HepG2 (cell line): ENCODE data around the gene IQSEC1. TPM values are rescaled to one million over a fixed set of nuclear protein-coding genes. Genes with fewer than 3 reads are reported as not detected.
A peak's percentile ranks its signal among the peaks of the same experiment; 100 is the strongest.

Experiments used
- ARID4A ChIP-seq: sonication (generic); formaldehyde crosslinking; IDR thresholded peaks from 2 replicates; pipeline ENCODE4 v1.5.0; 2020; ENCODE audit warnings: mild to moderate bottlenecking, missing genetic modification reagents, borderline replicate concordance
- CHCHD3 ChIP-seq: sonication (generic); formaldehyde crosslinking; IDR thresholded peaks from 2 replicates; pipeline ENCODE4 v1.8.0; 2022; ENCODE audit warnings: mild to moderate bottlenecking, missing genetic modification reagents, moderate library complexity
- FOSL1 ChIP-seq: sonication (generic); formaldehyde crosslinking; IDR thresholded peaks from 2 replicates; pipeline ENCODE4 v1.9.0; 2021; ENCODE audit warnings: missing genetic modification reagents, borderline replicate concordance
- FOXA3 ChIP-seq: IDR thresholded peaks from 2 replicates; pipeline ENCODE4 v1.6.1; 2016; ENCODE audit warnings: missing genetic modification reagents, missing compliant biosample characterization
- GLI4 ChIP-seq: sonication (generic); formaldehyde crosslinking; IDR thresholded peaks from 2 replicates; pipeline ENCODE4 v1.5.1; 2020; ENCODE audit warnings: missing genetic modification reagents, mild to moderate bottlenecking, moderate library complexity, borderline replicate concordance
- HHEX ChIP-seq: IDR thresholded peaks from 2 replicates; pipeline ENCODE4 v1.6.1; 2016; ENCODE audit warnings: control low read depth
- HOXD1 ChIP-seq: sonication (generic); formaldehyde crosslinking; IDR thresholded peaks from 2 replicates; pipeline ENCODE4 v1.5.0; 2020; ENCODE audit warnings: missing genetic modification reagents
- JUNB ChIP-seq: sonication (generic); formaldehyde crosslinking; IDR thresholded peaks from 2 replicates; pipeline ENCODE4 v1.8.0; 2022; ENCODE audit warnings: missing genetic modification reagents, mild to moderate bottlenecking, borderline replicate concordance
- KMT2A ChIP-seq: sonication (generic); formaldehyde crosslinking; IDR thresholded peaks from 2 replicates; pipeline ENCODE4 v1.4.0; 2020; ENCODE audit warnings: missing genetic modification reagents
- NAIF1 ChIP-seq: sonication (generic); formaldehyde crosslinking; IDR thresholded peaks from 2 replicates; pipeline ENCODE4 v1.5.0; 2020; ENCODE audit warnings: mild to moderate bottlenecking, missing genetic modification reagents, borderline replicate concordance
- NFRKB ChIP-seq: fragments of 450-650 bp; IDR thresholded peaks from 2 replicates; pipeline ENCODE4 v1.6.1; 2017
- RBM39 ChIP-seq: fragments of 200-400 bp; formaldehyde crosslinking; IDR thresholded peaks from one replicate; pipeline ENCODE4 v1.6.1; 2018; ENCODE audit warnings: antibody characterized with exemption, mild to moderate bottlenecking, low read depth, low read length; ENCODE audit not compliant: poor library complexity, severe bottlenecking
- ZEB1 ChIP-seq: IDR thresholded peaks from 2 replicates; pipeline ENCODE4 v1.6.1; 2012; ENCODE audit warnings: mild to moderate bottlenecking, low read depth, inconsistent platforms; ENCODE audit not compliant: insufficient replicate concordance
- ZFP90 ChIP-seq: sonication (generic); formaldehyde crosslinking; IDR thresholded peaks from 2 replicates; pipeline ENCODE4 v1.8.0; 2022; ENCODE audit warnings: missing genetic modification reagents, mild to moderate bottlenecking, inconsistent platforms, borderline replicate concordance
- ZNF253 ChIP-seq: sonication (generic); formaldehyde crosslinking; IDR thresholded peaks from 2 replicates; pipeline ENCODE4 v1.8.0; 2022; ENCODE audit warnings: mild to moderate bottlenecking, missing genetic modification reagents, borderline replicate concordance
- ZNF275 ChIP-seq: sonication (generic); formaldehyde crosslinking; IDR thresholded peaks from 2 replicates; pipeline ENCODE4 v1.8.0; 2022; ENCODE audit warnings: missing genetic modification reagents, mild to moderate bottlenecking, inconsistent platforms, borderline replicate concordance
- ZNF512B ChIP-seq: sonication (generic); formaldehyde crosslinking; IDR thresholded peaks from 2 replicates; pipeline ENCODE4 v1.5.1; 2020; ENCODE audit warnings: missing genetic modification reagents, mild to moderate bottlenecking, borderline replicate concordance
- ZNF639 ChIP-seq: conservative IDR thresholded peaks from 2 replicates; pipeline ENCODE4 v1.6.1; 2018; ENCODE audit warnings: missing genetic modification reagents
- ZNF652 ChIP-seq: IDR thresholded peaks from 2 replicates; pipeline ENCODE4 v1.6.1; 2016; ENCODE audit warnings: low read depth, borderline replicate concordance
- ZSCAN22 ChIP-seq: sonication (generic); formaldehyde crosslinking; IDR thresholded peaks from 2 replicates; pipeline ENCODE4 v1.4.0; 2020; ENCODE audit warnings: mild to moderate bottlenecking, missing genetic modification reagents
- polyA plus RNA-seq, 8 experiments: library from polyadenylated mRNA; depleted of rRNA in 3 of 8; stranded (reverse) in 7 of 8; unstranded in 1 of 8; fragments of >200 nt; fragmentation: Illumina TruSeq in 4 of 8; extraction: Trizol in 4 of 8; gene quantifications; 2 replicates each; pipeline versions ENCODE4 v1.2.1 to v1.2.3, GENCODE V29; 2011 to 2016; ENCODE audit warnings: low read depth in 4 of 8, missing spikeins in 1 of 8, mixed read lengths in 1 of 8; ENCODE audit not compliant: insufficient read depth in 1 of 8
- total RNA-seq, 5 experiments: library from RNA; depleted of rRNA; stranded (reverse); fragments of >200 nt; fragmentation: Illumina TruSeq; extraction: Trizol; gene quantifications; 2 replicates each; pipeline ENCODE4 v1.2.3, GENCODE V29; 2016; ENCODE audit warnings: low read depth in 1 of 5

Gene IQSEC1
- total and polyA plus RNA-seq, 2 of the 13 experiments (the other 11 are each of a cell fraction or from before 2014, with no cell fraction given), result 17.4 to 20.2 TPM

GRCh38 chr3:12994607-12995388, 78.4 kb downstream of the IQSEC1 start (continued):
- TF ChIP-seq GLI4 (CRISPR knock-in tag), result no peak
- no peak for TF ChIP-seq HOXD1 (CRISPR knock-in tag)
- TF ChIP-seq ARID4A, result peak; percentile 88; the same call in 1 of the 2 replicates
- peak; percentile 38; the same call in 1 of the 2 replicates for TF ChIP-seq FOXA3 (CRISPR knock-in tag)
- TF ChIP-seq ZNF512B, result no peak
- TF ChIP-seq CHCHD3, result no peak
- TF ChIP-seq HHEX, result no peak
- TF ChIP-seq ZEB1, result no peak
- TF ChIP-seq JUNB, result no peak
- no peak for TF ChIP-seq ZNF275 (CRISPR knock-in tag)
- TF ChIP-seq ZFP90 (CRISPR knock-in tag), result no peak
- no peak for TF ChIP-seq NFRKB
- no peak; the same call in 1 of the 2 replicates for TF ChIP-seq ZNF253 (CRISPR knock-in tag)
- TF ChIP-seq NAIF1, result no peak
- TF ChIP-seq ZNF652 (CRISPR knock-in tag), result no peak
- TF ChIP-seq ZNF639 (CRISPR knock-in tag), result peak; percentile 93
- TF ChIP-seq FOSL1, result no peak
- TF ChIP-seq KMT2A (CRISPR knock-in tag), result peak; percentile 55
- TF ChIP-seq RBM39, result peak; percentile 61
- no peak for TF ChIP-seq ZSCAN22
